Naive B cell (primary cell): Measurements from ENCODE around the gene HBG2. TPM values are rescaled to one million over a fixed set of nuclear protein-coding genes. Genes with fewer than 3 reads are reported as not detected.

ENCODE experiments used
- ATAC-seq, 2 donors: fragments of 150-1000 bp; cut with Tn5 transposase; 2 replicates each; pipeline ENCODE4 v1.10.0; 2021; ENCODE audit warnings: low read depth in 2 of 2, mild to moderate bottlenecking in 2 of 2, moderate library complexity in 2 of 2
- DNase-seq: peaks from one replicate; pipeline ENCODE4 v3.0.0; 2022
- H3K27ac Mint-ChIP-seq, 6 donors: one replicate each; pipeline ENCODE4 v1.8.0; 2020 to 2022; ENCODE audit warnings: mild to moderate bottlenecking in 6 of 6, mixed read lengths in 6 of 6, moderate library complexity in 5 of 6, inconsistent platforms in 2 of 6
- H3K27me3 Mint-ChIP-seq, 3 donors: one replicate each; pipeline ENCODE4 v1.8.0; 2021 to 2022; ENCODE audit warnings: mixed read lengths in 3 of 3, mild to moderate bottlenecking in 1 of 3
- H3K36me3 Mint-ChIP-seq, 2 donors: one replicate each; pipeline ENCODE4 v1.8.0; 2020 to 2022; ENCODE audit warnings: mixed read lengths in 2 of 2, inconsistent platforms in 1 of 2, mild to moderate bottlenecking in 1 of 2
- H3K4me1 Mint-ChIP-seq, 3 donors: one replicate each; pipeline ENCODE4 v1.8.0; 2020 to 2022; ENCODE audit warnings: mixed read lengths in 3 of 3, inconsistent platforms in 1 of 3, mild to moderate bottlenecking in 1 of 3, moderate library complexity in 1 of 3
- H3K4me3 Mint-ChIP-seq, 8 donors: one replicate each; pipeline ENCODE4 v1.8.0; 2020 to 2022; ENCODE audit warnings: mild to moderate bottlenecking in 8 of 8, mixed read lengths in 8 of 8, moderate library complexity in 8 of 8, inconsistent platforms in 2 of 8
- H3K9me3 Mint-ChIP-seq, 7 donors: one replicate each; pipeline ENCODE4 v1.8.0; 2020 to 2022; ENCODE audit warnings: mixed read lengths in 7 of 7, mild to moderate bottlenecking in 5 of 7, inconsistent platforms in 2 of 7, moderate library complexity in 1 of 7
- polyA plus RNA-seq, 6 donors: library from polyadenylated mRNA; unstranded; fragments of 300-500 nt; fragmentation: Illumina TruSeq; gene quantifications; one replicate each; pipeline ENCODE4 v1.2.3, GENCODE V29; 2021; ENCODE audit warnings: low read depth in 6 of 6

Gene HBG2
- polyA plus RNA-seq, 6 donors from 2014 or later = 0.75 to 2.9 TPM; not detected in 4

GRCh38 chr11:5288108-5288905 is 33.7 kb upstream of the HBG2 start:
- no peaks in the 10 kb centered on the region for H3K4me1 Mint-ChIP-seq
- H3K27ac Mint-ChIP-seq = no peak overlapping the region

GRCh38 chr11:5286901-5287300 is 32.3 kb upstream of the HBG2 start:
- ATAC-seq = no peak
- H3K36me3 Mint-ChIP-seq = no peaks in the 10 kb centered on the region
- no peak for DNase-seq

More at GRCh38 chr11:5288108-5288905, 33.7 kb upstream of the HBG2 start:
- Mint-ChIP-seq H3K9me3 (peaks cover 0 to 3% (median 0%) of the 10 kb centered on the region in 7 donors), H3K36me3 (no peaks in the 10 kb centered on the region), H3K4me3 (no peak overlapping the region), H3K27me3 (peaks cover 0 to 4% (median 0%) of the 10 kb centered on the region in 3 donors)
- DNase-seq = no peak
- no peak for ATAC-seq

DNA sequence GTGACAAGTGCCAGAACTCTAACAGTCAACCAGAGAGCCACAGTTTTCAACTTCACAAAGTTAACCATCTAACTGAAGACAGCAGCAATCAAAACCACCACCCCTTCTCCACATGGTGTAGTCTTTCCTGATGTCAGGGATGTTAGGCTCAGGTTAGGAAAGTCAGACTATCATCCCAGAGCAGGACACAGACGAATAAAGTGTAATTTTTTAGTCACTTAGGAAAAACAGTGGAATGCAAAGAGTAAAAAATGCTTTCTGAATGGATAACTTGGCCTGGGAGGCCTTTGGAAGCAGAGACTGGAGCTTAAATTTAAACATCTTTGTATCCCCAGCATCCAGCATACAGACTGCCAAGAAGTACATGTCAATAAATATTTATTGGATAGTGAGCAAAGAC is 31.8 kb upstream of the HBG2 start:
- Mint-ChIP-seq H3K27ac (no peak overlapping the region), H3K9me3 (peaks cover 0 to 3% (median 0%) of the 10 kb centered on the region in 7 donors), H3K36me3 (no peaks in the 10 kb centered on the region), H3K27me3 (peaks cover 0 to 4% (median 0%) of the 10 kb centered on the region in 3 donors), H3K4me3 (no peak overlapping the region), H3K4me1 (no peaks in the 10 kb centered on the region)
- no peak for ATAC-seq
- DNase-seq = no peak

More at GRCh38 chr11:5286901-5287300, 32.3 kb upstream of the HBG2 start:
- Mint-ChIP-seq H3K4me1 (no peaks in the 10 kb centered on the region), H3K27ac (no peak overlapping the region), H3K9me3 (peaks cover 0 to 3% (median 0%) of the 10 kb centered on the region in 7 donors), H3K4me3 (no peak overlapping the region), H3K27me3 (peaks cover 0 to 4% (median 0%) of the 10 kb centered on the region in 3 donors)

DNA sequence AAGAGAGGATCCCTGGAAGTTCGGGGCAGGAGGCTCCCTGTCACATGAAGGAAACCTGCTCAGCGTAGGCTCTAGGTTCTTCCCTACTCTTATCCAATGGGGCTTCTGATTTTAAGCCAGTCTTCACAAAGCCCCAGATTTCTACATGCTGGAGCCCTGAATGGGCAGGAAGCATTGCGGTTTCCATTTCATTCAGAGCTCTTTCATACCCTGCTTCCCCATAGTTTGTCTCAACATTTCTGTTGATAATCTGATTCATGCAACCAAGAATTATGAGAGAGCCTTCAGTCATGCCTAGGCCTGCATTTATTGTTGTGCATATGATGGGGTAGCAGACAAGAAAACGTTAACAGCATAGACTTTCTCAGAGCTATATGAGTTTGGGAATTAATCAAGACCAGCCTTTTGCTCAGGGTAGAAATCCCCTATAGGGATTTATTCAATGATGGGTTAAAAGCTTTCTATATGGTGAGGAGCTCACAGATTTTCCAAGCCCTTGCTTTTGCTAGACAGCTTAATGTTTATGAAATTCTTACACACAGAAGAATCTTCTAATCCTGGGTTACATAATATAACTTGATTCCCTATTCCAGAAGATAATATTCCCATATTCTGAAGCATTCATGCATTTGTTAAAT is 31.2 kb upstream of the HBG2 start:
- H3K4me1 Mint-ChIP-seq = no peaks in the 10 kb centered on the region
- DNase-seq (no peak), ATAC-seq (no peak)
- no peak overlapping the region for H3K27ac Mint-ChIP-seq
- H3K27me3 Mint-ChIP-seq = peaks cover 0 to 4% (median 0%) of the 10 kb centered on the region in 3 donors
- no peak overlapping the region for H3K4me3 Mint-ChIP-seq
- H3K9me3 Mint-ChIP-seq = peaks cover 0 to 3% (median 0%) of the 10 kb centered on the region in 7 donors
- no peaks in the 10 kb centered on the region for H3K36me3 Mint-ChIP-seq

DNA sequence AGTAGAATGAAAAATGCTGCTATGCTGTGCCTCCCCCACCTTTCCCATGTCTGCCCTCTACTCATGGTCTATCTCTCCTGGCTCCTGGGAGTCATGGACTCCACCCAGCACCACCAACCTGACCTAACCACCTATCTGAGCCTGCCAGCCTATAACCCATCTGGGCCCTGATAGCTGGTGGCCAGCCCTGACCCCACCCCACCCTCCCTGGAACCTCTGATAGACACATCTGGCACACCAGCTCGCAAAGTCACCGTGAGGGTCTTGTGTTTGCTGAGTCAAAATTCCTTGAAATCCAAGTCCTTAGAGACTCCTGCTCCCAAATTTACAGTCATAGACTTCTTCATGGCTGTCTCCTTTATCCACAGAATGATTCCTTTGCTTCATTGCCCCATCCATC is 30.1 kb upstream of the HBG2 start:
- no peak for DNase-seq
- Mint-ChIP-seq H3K4me3 (no peak overlapping the region), H3K4me1 (no peaks in the 10 kb centered on the region), H3K27me3 (peaks cover 0 to 4% (median 0%) of the 10 kb centered on the region in 3 donors), H3K27ac (no peak overlapping the region), H3K9me3 (peaks cover 0 to 3% (median 0%) of the 10 kb centered on the region in 7 donors), H3K36me3 (no peaks in the 10 kb centered on the region)
- no peak for ATAC-seq

DNA sequence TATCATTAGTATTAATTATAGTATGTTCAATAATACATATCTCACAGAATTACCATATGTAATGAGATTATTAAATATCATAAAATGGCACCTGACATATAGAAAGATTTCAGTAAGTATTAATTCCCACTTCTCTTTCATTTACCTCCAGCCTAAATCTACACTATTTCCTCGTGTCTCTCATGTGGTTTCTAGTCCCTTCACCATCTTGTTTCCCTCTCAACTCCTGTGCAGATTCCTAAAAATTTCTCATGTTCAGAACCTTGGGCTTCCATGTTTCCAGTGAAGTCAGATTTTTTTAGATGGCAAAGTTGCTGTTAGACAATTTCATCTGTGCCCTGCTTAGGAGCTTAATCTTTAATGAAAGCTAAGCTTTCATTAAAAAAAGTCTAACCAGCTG is 29.3 kb upstream of the HBG2 start:
- no peaks in the 10 kb centered on the region for H3K4me1 Mint-ChIP-seq
- peaks cover 0 to 4% (median 0%) of the 10 kb centered on the region in 3 donors for H3K27me3 Mint-ChIP-seq
- H3K9me3 Mint-ChIP-seq = peaks cover 0 to 3% (median 0%) of the 10 kb centered on the region in 7 donors
- ATAC-seq (no peak), DNase-seq (no peak)
- no peaks in the 10 kb centered on the region for H3K36me3 Mint-ChIP-seq
- H3K27ac Mint-ChIP-seq = no peak overlapping the region
- no peak overlapping the region for H3K4me3 Mint-ChIP-seq

- DNase-seq (no peak), ATAC-seq (no peak)
- peaks cover 0 to 3% (median 0%) of the 10 kb centered on the region in 7 donors for H3K9me3 Mint-ChIP-seq
- H3K36me3 Mint-ChIP-seq = no peaks in the 10 kb centered on the region
- H3K27ac Mint-ChIP-seq = no peak overlapping the region
- no peak overlapping the region for H3K4me3 Mint-ChIP-seq
- H3K27me3 Mint-ChIP-seq = peaks cover 0 to 4% (median 0%) of the 10 kb centered on the region in 3 donors
- no peaks in the 10 kb centered on the region for H3K4me1 Mint-ChIP-seq
These were observed 28.5 kb upstream of the HBG2 start for GRCh38 chr11:5283086-5283485.

GRCh38 chr11:5282628-5283027 is 28.0 kb upstream of the HBG2 start:
- ATAC-seq (no peak), DNase-seq (no peak)
- H3K9me3 Mint-ChIP-seq = peaks cover 0 to 3% (median 0%) of the 10 kb centered on the region in 7 donors
- H3K27me3 Mint-ChIP-seq = peaks cover 0 to 4% (median 0%) of the 10 kb centered on the region in 3 donors
- H3K27ac Mint-ChIP-seq = no peak overlapping the region
- H3K4me1 Mint-ChIP-seq = no peaks in the 10 kb centered on the region
- H3K36me3 Mint-ChIP-seq = no peaks in the 10 kb centered on the region
- no peak overlapping the region for H3K4me3 Mint-ChIP-seq

DNA sequence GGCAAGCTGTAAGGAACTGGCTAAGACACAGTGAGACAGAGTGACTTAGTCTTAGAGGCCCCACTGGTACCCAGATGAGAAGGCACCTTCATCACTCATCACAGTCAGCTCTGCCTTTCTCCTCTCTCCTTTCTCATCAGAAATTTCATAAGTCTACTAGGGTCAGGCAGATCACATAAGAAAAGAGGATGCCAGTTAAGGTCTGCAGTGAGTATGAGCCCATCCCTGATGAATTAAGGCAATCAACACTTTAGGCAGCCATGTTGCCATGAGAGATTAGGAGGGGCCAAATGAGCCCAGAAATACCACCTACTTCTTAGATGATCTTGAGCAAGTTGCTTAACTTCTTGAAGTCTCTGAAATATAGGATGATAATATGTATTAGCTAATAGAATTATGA is 27.0 kb upstream of the HBG2 start:
- no peaks in the 10 kb centered on the region for H3K36me3 Mint-ChIP-seq
- no peak for ATAC-seq
- no peaks in the 10 kb centered on the region for H3K4me1 Mint-ChIP-seq
- H3K27ac Mint-ChIP-seq = no peak overlapping the region
- H3K27me3 Mint-ChIP-seq = peaks cover 0 to 4% (median 0%) of the 10 kb centered on the region in 3 donors
- H3K4me3 Mint-ChIP-seq = no peak overlapping the region
- H3K9me3 Mint-ChIP-seq = peaks cover 0 to 3% (median 0%) of the 10 kb centered on the region in 7 donors
- no peak for DNase-seq

- peaks cover 0 to 4% (median 0%) of the 10 kb centered on the region in 3 donors for H3K27me3 Mint-ChIP-seq
- H3K4me3 Mint-ChIP-seq = no peak overlapping the region
- no peaks in the 10 kb centered on the region for H3K36me3 Mint-ChIP-seq
- DNase-seq (no peak), ATAC-seq (no peak)
- no peak overlapping the region for H3K27ac Mint-ChIP-seq
- H3K9me3 Mint-ChIP-seq = peaks cover 0 to 3% (median 0%) of the 10 kb centered on the region in 7 donors
- no peaks in the 10 kb centered on the region for H3K4me1 Mint-ChIP-seq
These were observed 26.1 kb upstream of the HBG2 start for GRCh38 chr11:5280582-5281102.

- Mint-ChIP-seq H3K9me3 (no peaks in the 10 kb centered on the region), H3K27ac (no peak overlapping the region), H3K4me1 (no peaks in the 10 kb centered on the region), H3K36me3 (no peaks in the 10 kb centered on the region), H3K27me3 (peaks cover 0 to 4% (median 0%) of the 10 kb centered on the region in 3 donors), H3K4me3 (no peak overlapping the region)
- no peak for DNase-seq
- ATAC-seq = no peak
These were observed 25.0 kb upstream of the HBG2 start for GRCh38 chr11:5279471-5280090.

DNA sequence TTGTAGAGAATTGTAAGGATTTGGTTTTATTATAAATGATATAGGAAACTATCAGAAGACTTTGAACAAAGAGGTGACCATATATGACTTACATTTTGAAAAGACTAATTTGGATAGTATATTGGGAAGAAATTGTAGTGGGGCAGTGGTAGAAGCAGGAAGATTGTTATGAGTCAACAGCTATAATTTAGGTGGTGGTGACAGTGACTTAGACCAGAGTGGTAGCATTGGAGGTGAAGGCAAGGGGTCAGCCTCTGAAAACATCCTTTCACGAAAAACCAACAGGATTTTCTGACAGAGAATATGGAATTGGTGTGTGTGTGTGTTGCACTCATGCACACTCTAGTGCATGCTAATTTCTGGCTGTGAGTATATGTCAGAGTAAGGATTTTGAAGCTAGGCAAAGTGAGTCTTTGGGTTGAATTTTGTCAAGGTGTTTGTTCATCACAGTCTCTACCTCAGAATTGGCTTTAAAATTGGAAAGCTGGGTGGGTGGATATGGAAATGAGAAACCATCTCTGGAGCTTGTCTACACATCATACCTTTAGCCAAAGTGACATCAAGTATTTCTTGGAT is 23.3 kb upstream of the HBG2 start:
- H3K27ac Mint-ChIP-seq = no peak overlapping the region
- DNase-seq (no peak), ATAC-seq (no peak)
- no peak overlapping the region for H3K4me3 Mint-ChIP-seq
- H3K27me3 Mint-ChIP-seq = peaks cover 0 to 10% (median 0%) of the 10 kb centered on the region in 3 donors
- no peaks in the 10 kb centered on the region for H3K4me1 Mint-ChIP-seq
- no peaks in the 10 kb centered on the region for H3K9me3 Mint-ChIP-seq
- no peaks in the 10 kb centered on the region for H3K36me3 Mint-ChIP-seq

DNA sequence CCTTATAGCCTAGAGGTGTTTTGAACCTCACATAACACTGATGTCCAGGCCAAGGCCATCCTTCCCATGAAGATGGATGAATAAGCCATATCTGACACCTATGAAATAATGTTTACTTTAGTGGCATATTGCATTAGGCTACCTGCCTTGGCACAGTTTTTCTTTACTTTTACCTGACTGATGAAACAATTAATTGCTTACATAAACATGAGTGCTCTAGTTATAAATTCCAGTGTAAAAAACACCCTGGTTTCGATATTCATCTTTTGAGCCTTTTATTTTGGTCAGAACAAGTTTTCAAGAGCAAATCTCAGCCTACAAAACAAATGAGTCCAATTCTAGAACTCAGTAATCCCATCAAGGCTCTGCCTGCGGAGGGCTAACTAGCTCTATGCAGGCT is 22.1 kb upstream of the HBG2 start:
- DNase-seq = no peak
- no peak overlapping the region for H3K27ac Mint-ChIP-seq
- H3K4me3 Mint-ChIP-seq = no peak overlapping the region
- no peaks in the 10 kb centered on the region for H3K9me3 Mint-ChIP-seq
- H3K36me3 Mint-ChIP-seq = no peaks in the 10 kb centered on the region
- ATAC-seq = no peak
- H3K27me3 Mint-ChIP-seq = peaks cover 0 to 6% (median under 1%) of the 10 kb centered on the region in 3 donors
- H3K4me1 Mint-ChIP-seq = no peaks in the 10 kb centered on the region
